Immature natural killer cell (primary cell): ENCODE results near the gene YDJC. TPM values are rescaled to one million over a fixed set of nuclear protein-coding genes. Genes with fewer than 3 reads are reported as not detected.
"Not testable (repeated sequence)": the region's sequence is repeated elsewhere in the genome, so short reads cannot be mapped to it uniquely, and the experiment has no call there.

Experiments used
- DNase-seq, 3 donors: peaks; one replicate each; pipeline ENCODE4 v3.0.0; 2022; ENCODE audit warnings: mixed read lengths in 1 of 3
- H3K27ac Mint-ChIP-seq, 6 donors: one replicate each; pipeline ENCODE4 v1.8.0; 2020; ENCODE audit warnings: mixed read lengths in 6 of 6, mild to moderate bottlenecking in 5 of 6, inconsistent platforms in 4 of 6, moderate library complexity in 3 of 6
- H3K27me3 Mint-ChIP-seq, 3 donors: one replicate each; pipeline ENCODE4 v1.8.0; 2020 to 2021; ENCODE audit warnings: low read depth in 3 of 3, mild to moderate bottlenecking in 3 of 3, mixed read lengths in 3 of 3, moderate library complexity in 3 of 3, inconsistent platforms in 1 of 3
- H3K36me3 Mint-ChIP-seq, 3 donors: one replicate each; pipeline ENCODE4 v1.8.0; 2020; ENCODE audit warnings: mixed read lengths in 3 of 3, inconsistent platforms in 2 of 3, mild to moderate bottlenecking in 2 of 3
- H3K4me1 Mint-ChIP-seq, 2 donors: one replicate each; pipeline ENCODE4 v1.8.0; 2020; ENCODE audit warnings: inconsistent platforms in 2 of 2, mild to moderate bottlenecking in 2 of 2, mixed read lengths in 2 of 2, moderate library complexity in 1 of 2
- H3K4me3 Mint-ChIP-seq, 5 donors: one replicate each; pipeline ENCODE4 v1.8.0; 2020; ENCODE audit warnings: mild to moderate bottlenecking in 5 of 5, mixed read lengths in 5 of 5, inconsistent platforms in 3 of 5, moderate library complexity in 3 of 5
- H3K9me3 Mint-ChIP-seq, 6 donors: one replicate each; pipeline ENCODE4 v1.8.0; 2020; ENCODE audit warnings: mild to moderate bottlenecking in 6 of 6, mixed read lengths in 6 of 6, inconsistent platforms in 4 of 6, moderate library complexity in 3 of 6
- polyA plus RNA-seq, 3 donors: library from polyadenylated mRNA; unstranded; fragments of 300-500 nt; fragmentation: Illumina TruSeq; gene quantifications; one replicate each; pipeline ENCODE4 v1.2.3, GENCODE V29; 2021

Gene YDJC
- polyA plus RNA-seq, 3 donors from 2014 or later: 46.7 to 61.7 (median 47.7) TPM

GRCh38 chr22:21645513-21645912 is 15.7 kb upstream of the YDJC start:
- not testable (repeated sequence) for H3K4me3 Mint-ChIP-seq, H3K27me3 Mint-ChIP-seq

DNA sequence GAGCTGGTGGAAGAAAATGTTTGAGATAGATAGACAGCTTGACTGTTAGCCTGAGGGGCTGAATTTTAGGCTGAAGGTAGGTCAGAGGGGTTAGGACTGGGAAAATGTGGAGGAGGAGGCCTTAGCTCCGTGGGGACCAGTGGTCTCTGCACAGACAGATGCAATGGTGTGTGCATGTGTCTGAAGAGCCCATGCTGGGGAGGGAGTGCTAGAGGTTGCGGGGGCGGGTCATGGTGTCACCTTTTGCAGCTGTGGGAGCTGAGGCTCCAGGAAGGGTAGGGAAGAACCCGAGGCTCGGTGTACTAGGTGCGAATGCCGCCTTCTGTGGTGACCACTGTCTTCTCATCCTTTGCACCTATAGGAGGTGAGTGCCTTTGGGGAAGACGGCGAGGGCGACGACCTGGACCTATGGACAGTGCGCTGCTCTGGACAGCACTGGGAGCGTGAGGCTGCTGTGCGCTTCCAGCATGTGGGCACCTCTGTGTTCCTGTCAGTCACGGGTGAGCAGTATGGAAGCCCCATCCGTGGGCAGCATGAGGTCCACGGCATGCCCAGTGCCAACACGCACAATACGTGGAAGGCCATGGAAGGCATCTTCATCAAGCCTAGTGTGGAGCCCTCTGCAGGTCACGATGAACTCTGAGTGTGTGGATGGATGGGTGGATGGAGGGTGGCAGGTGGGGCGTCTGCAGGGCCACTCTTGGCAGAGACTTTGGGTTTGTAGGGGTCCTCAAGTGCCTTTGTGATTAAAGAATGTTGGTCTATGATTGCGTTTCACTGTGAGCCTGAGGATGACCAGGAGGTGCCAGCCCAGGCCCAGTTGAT is 13.9 kb upstream of the YDJC start:
- peaks cover 6 to 16% (median 12%) of the 10 kb centered on the region in 3 donors for H3K36me3 Mint-ChIP-seq
- H3K27me3 Mint-ChIP-seq: peaks cover 2 to 10% (median 6%) of the 10 kb centered on the region in 3 donors
- peak overlapping the region; percentile 79 to 96 (median 87) for H3K4me3 Mint-ChIP-seq
- peaks cover 29 to 38% of the 10 kb centered on the region in 2 donors for H3K4me1 Mint-ChIP-seq
- peak overlapping the region in 5 of 6 donors; percentile 54 to 92 (median 60) for H3K27ac Mint-ChIP-seq
- H3K9me3 Mint-ChIP-seq: no peaks in the 10 kb centered on the region
- no peak for DNase-seq

More at GRCh38 chr22:21645513-21645912, 15.7 kb upstream of the YDJC start:
- Mint-ChIP-seq H3K36me3 (peaks cover 9 to 16% (median 12%) of the 10 kb centered on the region in 3 donors), H3K4me1 (peaks cover 29 to 43% of the 10 kb centered on the region in 2 donors)
- not testable (repeated sequence) for H3K27ac Mint-ChIP-seq, H3K9me3 Mint-ChIP-seq, DNase-seq

- peaks cover 29 to 38% of the 10 kb centered on the region in 2 donors for H3K4me1 Mint-ChIP-seq
- peak overlapping the region; percentile 77 to 92 (median 88) for H3K27ac Mint-ChIP-seq
- peaks cover 6 to 16% (median 12%) of the 10 kb centered on the region in 3 donors for H3K36me3 Mint-ChIP-seq
- no peaks in the 10 kb centered on the region for H3K9me3 Mint-ChIP-seq
- DNase-seq: peak; percentile 49 to 51 (median 51)
- peak overlapping the region; percentile 79 to 96 (median 87) for H3K4me3 Mint-ChIP-seq
- peaks cover 2 to 10% (median 6%) of the 10 kb centered on the region in 3 donors for H3K27me3 Mint-ChIP-seq
These were observed 13.0 kb upstream of the YDJC start for GRCh38 chr22:21642584-21643448.

GRCh38 chr22:21641789-21642583 is 12.2 kb upstream of the YDJC start, which contains the start of gene SDF2L1:
SDF2L1 (plus strand) TSS chr22:21642302; CDS start chr22:21642337, 35 bp downstream.
- peaks cover 2 to 10% (median 6%) of the 10 kb centered on the region in 3 donors for H3K27me3 Mint-ChIP-seq
- no peaks in the 10 kb centered on the region for H3K9me3 Mint-ChIP-seq
- peaks cover 6 to 16% (median 12%) of the 10 kb centered on the region in 3 donors for H3K36me3 Mint-ChIP-seq
- peaks cover 29 to 37% of the 10 kb centered on the region in 2 donors for H3K4me1 Mint-ChIP-seq
- H3K27ac Mint-ChIP-seq: peak within 1 kb of the TSS; percentile 86 to 96 (median 92)
- H3K4me3 Mint-ChIP-seq: peak within 1 kb of the TSS; percentile 79 to 96 (median 87)
- DNase-seq: peak; percentile 98 to 99 (median 99)

DNA sequence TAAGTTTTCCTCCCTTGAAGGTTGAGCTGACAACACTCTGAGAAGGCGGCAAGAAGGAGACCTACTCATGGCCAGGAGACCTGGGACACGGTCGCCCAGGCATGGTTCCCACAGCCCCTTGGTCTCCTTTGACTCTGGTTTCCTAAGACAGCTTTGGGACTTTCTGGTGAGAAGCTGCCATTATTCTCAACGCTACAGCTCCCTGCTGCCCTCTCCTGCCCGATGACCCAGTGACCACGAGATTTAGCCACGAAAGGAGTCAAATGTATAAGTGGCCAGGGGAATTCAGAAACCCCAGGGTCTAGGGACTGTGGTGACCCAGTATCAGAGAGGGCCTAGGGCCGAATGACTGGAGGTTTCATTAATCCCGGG is 11.6 kb upstream of the YDJC start:
- no peak for DNase-seq

DNA sequence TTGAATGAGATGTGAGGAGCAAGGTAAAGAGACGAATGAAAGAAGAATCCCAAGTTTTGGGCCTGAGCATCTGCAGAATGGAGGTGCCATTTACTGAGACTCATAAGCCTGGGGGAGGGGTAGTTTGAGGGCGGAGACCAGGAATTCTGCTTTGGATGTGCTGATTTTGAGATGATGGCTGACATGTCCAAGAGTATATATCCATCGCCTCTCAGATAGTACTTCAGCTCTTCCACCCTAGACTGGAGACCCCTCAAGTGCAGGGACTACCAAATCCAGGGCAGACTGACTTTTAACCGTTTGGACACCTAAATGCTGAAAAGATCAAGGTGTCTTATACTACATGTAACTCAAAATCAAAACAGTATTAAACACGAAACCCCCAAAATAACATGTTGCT is 11.0 kb upstream of the YDJC start:
- Mint-ChIP-seq H3K4me1 (peaks cover 23 to 29% of the 10 kb centered on the region in 2 donors), H3K27me3 (peaks cover 0 to 7% (median 6%) of the 10 kb centered on the region in 3 donors), H3K27ac (peak overlapping the region in 4 of 6 donors; percentile 86 to 96 (median 92)), H3K4me3 (peak overlapping the region in 4 of 5 donors; percentile 79 to 96 (median 91)), H3K9me3 (no peaks in the 10 kb centered on the region), H3K36me3 (peaks cover 0 to 8% (median 6%) of the 10 kb centered on the region in 3 donors)
- no peak for DNase-seq

More for the DNA sequence above, 11.6 kb upstream of the YDJC start:
- Mint-ChIP-seq H3K27me3 (peaks cover 0 to 8% (median 6%) of the 10 kb centered on the region in 3 donors), H3K9me3 (no peaks in the 10 kb centered on the region), H3K4me1 (peaks cover 24 to 32% of the 10 kb centered on the region in 2 donors), H3K4me3 (peak overlapping the region; percentile 79 to 96 (median 87)), H3K36me3 (peaks cover 0 to 10% (median 7%) of the 10 kb centered on the region in 3 donors), H3K27ac (peak overlapping the region; percentile 86 to 96 (median 92))

DNA sequence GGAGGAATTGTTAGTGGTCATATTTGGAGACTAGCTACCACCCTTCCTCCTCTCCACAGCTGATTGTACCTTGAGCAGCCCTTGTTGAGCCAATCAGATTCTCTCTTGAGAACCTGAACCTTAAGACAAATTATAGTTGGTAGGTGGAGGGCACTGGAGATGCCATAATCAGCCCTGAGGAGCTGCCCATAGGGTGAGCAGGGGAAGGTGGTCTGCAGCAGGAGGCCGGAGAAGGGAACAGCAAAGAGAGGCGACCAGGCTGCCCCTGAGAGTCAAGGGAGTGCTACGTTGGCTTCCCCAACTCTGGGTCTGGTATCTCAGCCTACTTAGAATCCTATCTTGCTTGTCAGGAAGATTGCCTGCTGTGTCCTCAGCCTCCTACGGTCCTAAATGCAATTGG is 9.5 kb upstream of the YDJC start:
- Mint-ChIP-seq H3K27ac (no peak overlapping the region), H3K4me1 (peaks cover 23 to 29% of the 10 kb centered on the region in 2 donors), H3K4me3 (no peak overlapping the region), H3K27me3 (peaks cover 0 to 6% (median 6%) of the 10 kb centered on the region in 3 donors), H3K36me3 (peaks cover 0 to 8% (median 6%) of the 10 kb centered on the region in 3 donors), H3K9me3 (no peaks in the 10 kb centered on the region)
- no peak for DNase-seq

- not testable (repeated sequence) for H3K36me3 Mint-ChIP-seq, DNase-seq, H3K27ac Mint-ChIP-seq, H3K4me3 Mint-ChIP-seq, H3K9me3 Mint-ChIP-seq, H3K27me3 Mint-ChIP-seq
- peaks cover 12 to 16% of the 10 kb centered on the region in 2 donors for H3K4me1 Mint-ChIP-seq
These were observed 7.6 kb upstream of the YDJC start for GRCh38 chr22:21637450-21637849.

GRCh38 chr22:21636629-21637218 is 6.9 kb upstream of the YDJC start:
- Mint-ChIP-seq H3K36me3 (no peaks in the 10 kb centered on the region), H3K9me3 (peaks cover 0 to 2% (median 0%) of the 10 kb centered on the region in 6 donors), H3K27me3 (peaks cover 0 to 6% (median 0%) of the 10 kb centered on the region in 3 donors), H3K27ac (no peak overlapping the region), H3K4me3 (no peak overlapping the region), H3K4me1 (peaks cover 8 to 12% of the 10 kb centered on the region in 2 donors)
- no peak for DNase-seq

DNA sequence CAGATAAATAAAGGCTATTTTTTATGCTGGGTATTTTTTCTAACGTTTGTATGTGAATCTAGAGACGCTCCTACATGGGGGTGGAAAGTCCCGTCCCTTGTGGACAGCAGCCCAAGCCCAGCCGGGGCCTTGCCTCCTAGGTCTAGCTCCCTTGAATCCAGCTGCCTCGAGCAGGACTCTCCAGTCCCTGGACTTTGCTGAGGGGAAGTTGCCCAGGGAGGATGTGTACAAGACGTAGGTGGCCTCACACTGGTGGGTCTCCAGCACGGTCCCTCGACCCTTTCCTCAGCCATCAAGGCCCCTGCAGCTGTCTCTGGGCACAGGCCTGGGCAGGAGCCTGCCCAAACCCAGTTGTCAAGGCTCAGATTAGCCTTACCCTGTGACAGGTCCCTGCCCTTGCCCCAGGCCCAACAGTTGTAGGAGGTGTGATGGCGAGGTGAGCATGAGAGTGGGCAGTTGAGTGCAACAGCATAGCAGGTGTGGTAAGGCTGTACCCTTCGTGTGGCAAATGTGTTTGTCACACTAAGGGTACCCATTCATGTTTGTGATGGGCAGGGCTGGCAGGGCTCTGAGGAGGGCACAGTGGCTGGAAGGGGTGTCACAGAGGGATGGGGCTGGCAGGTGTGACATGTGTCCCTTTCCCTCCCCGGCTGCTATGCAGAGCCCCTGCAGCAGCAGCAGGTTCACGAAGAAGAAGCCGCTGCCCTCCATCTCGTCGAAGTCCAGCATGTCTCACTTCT is 6.1 kb upstream of the YDJC start:
- Mint-ChIP-seq H3K27me3 (peaks cover 0 to 4% (median 0%) of the 10 kb centered on the region in 3 donors), H3K36me3 (no peaks in the 10 kb centered on the region), H3K4me3 (no peak overlapping the region), H3K9me3 (peaks cover 0 to 2% (median 0%) of the 10 kb centered on the region in 6 donors), H3K27ac (no peak overlapping the region), H3K4me1 (peaks cover under 1 to 6% of the 10 kb centered on the region in 2 donors)
- no peak for DNase-seq

GRCh38 chr22:21634844-21635243 is 5.0 kb upstream of the YDJC start:
- Mint-ChIP-seq H3K4me1 (peaks cover 4 to 8% of the 10 kb centered on the region in 2 donors), H3K27me3 (peaks cover 0 to 4% (median 0%) of the 10 kb centered on the region in 3 donors), H3K36me3 (no peaks in the 10 kb centered on the region), H3K9me3 (peaks cover 0 to 2% (median 0%) of the 10 kb centered on the region in 6 donors), H3K27ac (no peak overlapping the region), H3K4me3 (no peak overlapping the region)
- DNase-seq: no peak

DNA sequence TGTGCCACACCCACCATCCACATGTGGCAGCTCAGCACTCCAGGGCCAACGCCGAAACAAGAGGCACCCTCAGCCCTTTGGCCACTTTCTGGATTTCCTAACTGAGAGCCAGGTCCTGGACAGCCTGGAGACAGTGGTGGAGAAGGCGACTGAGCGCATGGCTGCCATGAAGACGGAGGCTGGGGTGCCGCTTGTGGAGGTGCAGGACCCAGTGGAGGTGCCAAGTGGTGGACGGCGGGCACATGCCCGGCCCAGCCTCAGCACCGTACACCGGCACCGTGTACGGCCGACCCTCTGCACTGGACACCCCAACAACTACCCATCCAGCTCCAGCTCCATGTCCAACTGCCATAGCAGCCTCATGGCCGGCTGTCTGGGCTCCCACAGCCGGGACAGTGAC is 4.3 kb upstream of the YDJC start:
- H3K9me3 Mint-ChIP-seq: peaks cover 0 to 2% (median 0%) of the 10 kb centered on the region in 6 donors
- no peak overlapping the region for H3K4me3 Mint-ChIP-seq
- H3K36me3 Mint-ChIP-seq: no peaks in the 10 kb centered on the region
- H3K27me3 Mint-ChIP-seq: peaks cover 0 to 7% (median 0%) of the 10 kb centered on the region in 3 donors
- H3K4me1 Mint-ChIP-seq: peaks cover 7 to 8% of the 10 kb centered on the region in 2 donors
- DNase-seq: no peak
- no peak overlapping the region for H3K27ac Mint-ChIP-seq
